Nephron (organoid): ENCODE measurements around the gene SYNE2.
"Not testable (repeated sequence)": the region's sequence is repeated elsewhere in the genome, so short reads cannot be mapped to it uniquely, and the experiment has no call there.

Experiments
- H3K27ac Mint-ChIP-seq, 3 experiments: 2 replicates each; pipeline ENCODE4 v1.8.0; 2020; ENCODE audit warnings: mixed read lengths in 3 of 3, mild to moderate bottlenecking in 2 of 3, moderate library complexity in 1 of 3
- H3K27me3 Mint-ChIP-seq: 2 replicates; pipeline ENCODE4 v1.8.0; 2021; ENCODE audit warnings: low read depth, mild to moderate bottlenecking, moderate library complexity, mixed read lengths
- H3K36me3 Mint-ChIP-seq: 2 replicates; pipeline ENCODE4 v1.8.0; 2020; ENCODE audit warnings: low read depth, mixed read lengths
- H3K4me1 Mint-ChIP-seq: 2 replicates; pipeline ENCODE4 v1.8.0; 2020; ENCODE audit warnings: mixed read lengths
- H3K4me3 Mint-ChIP-seq, 3 experiments: 2 replicates each; pipeline ENCODE4 v1.8.0; 2020; ENCODE audit warnings: mild to moderate bottlenecking in 3 of 3, mixed read lengths in 3 of 3, moderate library complexity in 2 of 3
- H3K9me3 Mint-ChIP-seq: 2 replicates; pipeline ENCODE4 v1.8.0; 2020; ENCODE audit warnings: mixed read lengths
- TF ChIP-seq, protein P1 (sequence below), 3 experiments: fragments of 200-600 bp; sonication (generic); IDR thresholded peaks; one replicate each; pipeline ENCODE4 v1.5.0; 2021; ENCODE audit warnings: antibody characterized with exemption in 3 of 3; ENCODE audit not compliant: unreplicated experiment in 3 of 3

Gene SYNE2

DNA sequence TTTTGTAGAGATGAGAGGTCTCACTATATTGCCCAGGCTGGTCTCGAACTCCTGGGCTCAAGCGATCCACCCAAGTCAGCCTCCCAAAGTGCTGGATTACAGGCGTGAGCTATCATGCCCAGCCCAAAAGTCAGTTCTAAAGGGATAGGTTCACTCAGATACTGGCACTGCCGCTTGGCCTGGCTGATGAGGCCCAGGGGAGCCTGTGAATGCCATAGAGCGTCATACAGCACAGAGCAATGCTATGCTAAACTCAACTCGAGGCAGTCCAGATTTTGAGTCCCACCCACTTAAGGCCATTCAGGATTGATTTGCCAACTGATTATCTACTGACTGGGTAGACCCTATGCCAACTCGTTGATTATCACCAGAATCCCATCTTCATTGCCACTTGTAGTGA lies 262.0 kb downstream of the SYNE2 start:
- peaks cover 23% of the 10 kb centered on the region for H3K36me3 Mint-ChIP-seq

DNA sequence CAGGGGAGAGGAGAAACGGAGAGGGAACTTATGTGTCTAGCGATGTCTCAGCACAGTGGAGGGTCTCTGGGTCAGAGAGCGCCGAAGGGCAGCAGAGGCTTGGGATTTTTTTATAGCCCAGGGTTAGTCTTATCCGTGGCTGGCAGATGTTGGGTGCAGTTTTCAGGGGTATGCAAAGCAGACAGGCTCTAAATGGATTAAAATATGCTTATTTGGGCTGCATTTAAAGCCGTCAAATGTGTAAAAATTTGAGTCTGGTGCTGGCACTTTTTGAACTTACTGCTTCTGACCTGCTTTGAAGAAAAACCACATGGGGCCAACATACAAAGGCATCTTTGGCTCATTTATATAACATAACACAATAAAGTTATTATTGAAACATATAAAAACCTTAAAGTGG lies 262.6 kb downstream of the SYNE2 start:
- H3K4me1 Mint-ChIP-seq: peaks cover 20% of the 10 kb centered on the region
- H3K36me3 Mint-ChIP-seq: peaks cover 23% of the 10 kb centered on the region
- H3K4me3 Mint-ChIP-seq: no peak overlapping the region
- no peaks in the 10 kb centered on the region for H3K9me3 Mint-ChIP-seq
- TF ChIP-seq, protein P1, sequence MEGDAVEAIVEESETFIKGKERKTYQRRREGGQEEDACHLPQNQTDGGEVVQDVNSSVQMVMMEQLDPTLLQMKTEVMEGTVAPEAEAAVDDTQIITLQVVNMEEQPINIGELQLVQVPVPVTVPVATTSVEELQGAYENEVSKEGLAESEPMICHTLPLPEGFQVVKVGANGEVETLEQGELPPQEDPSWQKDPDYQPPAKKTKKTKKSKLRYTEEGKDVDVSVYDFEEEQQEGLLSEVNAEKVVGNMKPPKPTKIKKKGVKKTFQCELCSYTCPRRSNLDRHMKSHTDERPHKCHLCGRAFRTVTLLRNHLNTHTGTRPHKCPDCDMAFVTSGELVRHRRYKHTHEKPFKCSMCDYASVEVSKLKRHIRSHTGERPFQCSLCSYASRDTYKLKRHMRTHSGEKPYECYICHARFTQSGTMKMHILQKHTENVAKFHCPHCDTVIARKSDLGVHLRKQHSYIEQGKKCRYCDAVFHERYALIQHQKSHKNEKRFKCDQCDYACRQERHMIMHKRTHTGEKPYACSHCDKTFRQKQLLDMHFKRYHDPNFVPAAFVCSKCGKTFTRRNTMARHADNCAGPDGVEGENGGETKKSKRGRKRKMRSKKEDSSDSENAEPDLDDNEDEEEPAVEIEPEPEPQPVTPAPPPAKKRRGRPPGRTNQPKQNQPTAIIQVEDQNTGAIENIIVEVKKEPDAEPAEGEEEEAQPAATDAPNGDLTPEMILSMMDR (IDR thresholded peaks at IDR 0.05; ENCODE audit: unreplicated experiment in 3 of 3): no peak
- H3K27me3 Mint-ChIP-seq: no peaks in the 10 kb centered on the region
- no peak overlapping the region for H3K27ac Mint-ChIP-seq

More for the DNA sequence above, 262.0 kb downstream of the SYNE2 start:
- no peaks in the 10 kb centered on the region for H3K9me3 Mint-ChIP-seq
- peaks cover 20% of the 10 kb centered on the region for H3K4me1 Mint-ChIP-seq
- no peak overlapping the region for H3K4me3 Mint-ChIP-seq
- no peaks in the 10 kb centered on the region for H3K27me3 Mint-ChIP-seq
- no peak overlapping the region for H3K27ac Mint-ChIP-seq
- TF ChIP-seq, protein P1 (IDR thresholded peaks at IDR 0.05; ENCODE audit: unreplicated experiment in 3 of 3): no peak

DNA sequence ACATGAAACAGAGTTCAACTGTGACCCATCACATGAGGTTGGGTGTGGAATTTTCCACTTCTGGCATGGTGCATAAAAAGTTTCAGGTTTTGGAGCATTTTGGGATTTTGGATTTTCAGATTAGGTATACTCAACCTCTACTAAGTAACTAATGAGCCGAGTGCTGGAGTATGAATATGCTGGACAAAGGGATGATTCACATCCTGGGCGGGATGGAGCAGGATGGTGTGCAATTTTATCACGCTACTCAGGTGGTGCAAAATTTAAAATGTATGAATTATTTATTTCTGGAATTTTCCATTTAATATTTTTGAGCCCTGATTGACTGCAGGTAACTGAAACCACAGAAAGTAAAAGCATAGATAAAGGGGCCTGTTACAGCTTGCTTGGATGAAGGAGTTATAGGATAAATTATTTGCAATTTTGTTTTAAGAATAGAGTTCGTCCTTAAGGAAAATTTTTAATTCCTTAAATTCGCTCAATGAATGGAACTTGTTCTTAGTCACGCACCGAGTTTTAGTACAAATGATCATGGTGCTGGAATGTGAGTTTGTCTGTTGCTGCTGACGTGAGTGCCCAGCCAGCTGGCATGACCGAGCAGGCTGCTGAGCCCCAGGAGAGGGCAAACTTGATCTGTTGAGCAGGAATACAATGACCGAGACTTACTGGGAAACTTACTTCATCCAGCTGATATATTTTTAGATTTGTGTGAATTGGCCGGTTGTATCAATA lies 265.0 kb downstream of the SYNE2 start:
- TF ChIP-seq, protein P1 (IDR thresholded peaks at IDR 0.05; ENCODE audit: unreplicated experiment in 3 of 3): no peak
- Mint-ChIP-seq H3K9me3 (no peaks in the 10 kb centered on the region), H3K36me3 (peaks cover 35% of the 10 kb centered on the region), H3K27me3 (no peaks in the 10 kb centered on the region), H3K4me3 (no peak overlapping the region), H3K27ac (peak overlapping the region in 2 of 3 experiments; percentile 55 to 60), H3K4me1 (peaks cover 18% of the 10 kb centered on the region)

DNA sequence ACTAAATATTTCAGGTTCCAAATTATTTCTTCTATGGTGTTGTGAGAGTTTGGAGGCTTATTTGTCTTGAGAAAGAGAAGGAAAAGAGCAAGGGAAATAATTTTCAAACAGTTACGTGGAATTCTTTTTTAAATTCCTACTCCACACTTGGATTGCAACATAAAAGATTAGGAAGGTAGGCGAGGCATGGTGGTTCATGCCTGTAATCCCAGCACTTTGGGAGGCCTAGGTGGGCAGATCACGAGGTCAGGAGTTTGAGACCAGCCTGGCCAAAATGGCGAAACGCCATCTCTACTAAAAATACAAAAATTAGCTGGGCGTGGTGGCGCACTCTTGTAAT lies 265.6 kb downstream of the SYNE2 start:
- not testable (repeated sequence) for H3K9me3 Mint-ChIP-seq, H3K4me3 Mint-ChIP-seq, H3K27me3 Mint-ChIP-seq
- Mint-ChIP-seq H3K36me3 (peaks cover 37% of the 10 kb centered on the region), H3K4me1 (peaks cover 13% of the 10 kb centered on the region), H3K27ac (peak overlapping the region in 2 of 3 experiments; percentile 55 to 60)

DNA sequence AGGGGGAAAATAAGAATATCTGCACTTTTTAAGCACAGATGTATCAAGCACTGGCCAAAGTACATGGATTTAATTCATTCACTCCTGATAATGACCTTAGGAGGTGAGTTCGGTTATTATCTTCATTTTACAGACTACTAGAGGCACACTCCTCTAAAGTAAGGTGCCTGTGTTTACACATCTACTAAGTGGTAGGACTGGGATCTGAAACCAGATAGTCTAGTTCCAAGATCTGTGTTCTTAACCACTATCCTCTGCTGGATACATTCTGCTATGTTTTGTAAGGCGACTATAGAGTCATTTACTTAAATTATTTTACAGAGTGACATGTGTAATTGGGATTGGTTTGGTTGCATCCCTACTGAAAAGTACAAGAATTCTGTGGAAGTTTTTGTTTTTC lies 266.1 kb downstream of the SYNE2 start:
- H3K27me3 Mint-ChIP-seq: no peaks in the 10 kb centered on the region
- H3K27ac Mint-ChIP-seq: no peak overlapping the region

DNA sequence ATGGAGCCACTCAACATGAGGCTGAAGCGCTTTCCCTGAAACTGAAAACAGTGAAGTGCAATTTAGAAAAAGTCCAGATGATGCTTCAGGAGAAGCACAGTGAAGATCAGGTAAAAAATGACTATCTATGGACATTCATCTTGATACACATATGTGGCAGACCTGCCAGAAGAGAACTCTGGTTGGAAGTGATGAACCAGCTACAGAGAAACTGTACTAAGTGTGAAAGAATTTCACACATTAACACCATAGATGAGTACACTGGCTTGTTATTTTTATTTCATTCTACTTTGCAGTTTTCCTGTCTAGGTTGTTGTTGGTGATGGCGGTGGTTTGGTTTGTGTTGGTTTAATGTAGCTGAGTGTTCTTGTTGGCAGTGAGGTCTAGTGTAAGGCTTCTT lies 266.7 kb downstream of the SYNE2 start:
- H3K27ac Mint-ChIP-seq: no peak overlapping the region
- H3K9me3 Mint-ChIP-seq: no peaks in the 10 kb centered on the region
- TF ChIP-seq, protein P1 (IDR thresholded peaks at IDR 0.05; ENCODE audit: unreplicated experiment in 3 of 3): no peak
- H3K4me1 Mint-ChIP-seq: peaks cover 5% of the 10 kb centered on the region
- no peaks in the 10 kb centered on the region for H3K27me3 Mint-ChIP-seq
- H3K4me3 Mint-ChIP-seq: no peak overlapping the region
- peaks cover 36% of the 10 kb centered on the region for H3K36me3 Mint-ChIP-seq

More for the DNA sequence above, 266.1 kb downstream of the SYNE2 start:
- Mint-ChIP-seq H3K4me1 (peaks cover 9% of the 10 kb centered on the region), H3K36me3 (peaks cover 36% of the 10 kb centered on the region), H3K4me3 (no peak overlapping the region), H3K9me3 (no peaks in the 10 kb centered on the region)
- TF ChIP-seq, protein P1 (IDR thresholded peaks at IDR 0.05; ENCODE audit: unreplicated experiment in 3 of 3): no peak
